Ishikawa (cell line): ENCODE data around the gene PAX2.

Source experiments
- CEBPB ChIP-seq: IDR thresholded peaks from 2 replicates; pipeline ENCODE4 v1.6.1; 2012
- CREB1 ChIP-seq: IDR thresholded peaks from 2 replicates; pipeline ENCODE4 v1.6.1; 2012; ENCODE audit warnings: low read depth
- EGR1 ChIP-seq: IDR thresholded peaks from 2 replicates; pipeline ENCODE4 v1.6.1; 2012
- EP300 ChIP-seq: IDR thresholded peaks from 2 replicates; pipeline ENCODE4 v1.6.1; 2012; ENCODE audit warnings: borderline replicate concordance
- FOXM1 ChIP-seq: IDR thresholded peaks from 2 replicates; pipeline ENCODE4 v1.6.1; 2012; ENCODE audit warnings: low read depth, borderline replicate concordance
- NFIC ChIP-seq: IDR thresholded peaks from 2 replicates; pipeline ENCODE4 v1.6.1; 2012
- RAD21 ChIP-seq: IDR thresholded peaks from 2 replicates; pipeline ENCODE4 v1.6.1; 2012; ENCODE audit warnings: low read depth
- TAF1 ChIP-seq: IDR thresholded peaks from 2 replicates; pipeline ENCODE4 v1.6.1; 2012; ENCODE audit warnings: low read depth, mild to moderate bottlenecking
- TCF12 ChIP-seq: IDR thresholded peaks from 2 replicates; pipeline ENCODE4 v1.6.1; 2012; ENCODE audit warnings: low read depth
- TEAD4 ChIP-seq: IDR thresholded peaks from 2 replicates; pipeline ENCODE4 v1.6.1; 2012
- YY1 ChIP-seq: IDR thresholded peaks from 2 replicates; pipeline ENCODE4 v1.6.1; 2012; ENCODE audit warnings: low read depth
- ZBTB7A ChIP-seq: IDR thresholded peaks from 2 replicates; pipeline ENCODE4 v1.6.1; 2012; ENCODE audit warnings: low read depth
- TF ChIP-seq, protein P1 (sequence below): IDR thresholded peaks from 2 replicates; pipeline ENCODE4 v1.6.1; 2012
- TF ChIP-seq, protein P2 (sequence below): IDR thresholded peaks from 2 replicates; pipeline ENCODE4 v1.6.1; 2012
- TF ChIP-seq, protein P3 (sequence below): IDR thresholded peaks from 2 replicates; pipeline ENCODE4 v1.6.1; 2012; ENCODE audit warnings: low read depth, mild to moderate bottlenecking

The PAX2 gene

DNA sequence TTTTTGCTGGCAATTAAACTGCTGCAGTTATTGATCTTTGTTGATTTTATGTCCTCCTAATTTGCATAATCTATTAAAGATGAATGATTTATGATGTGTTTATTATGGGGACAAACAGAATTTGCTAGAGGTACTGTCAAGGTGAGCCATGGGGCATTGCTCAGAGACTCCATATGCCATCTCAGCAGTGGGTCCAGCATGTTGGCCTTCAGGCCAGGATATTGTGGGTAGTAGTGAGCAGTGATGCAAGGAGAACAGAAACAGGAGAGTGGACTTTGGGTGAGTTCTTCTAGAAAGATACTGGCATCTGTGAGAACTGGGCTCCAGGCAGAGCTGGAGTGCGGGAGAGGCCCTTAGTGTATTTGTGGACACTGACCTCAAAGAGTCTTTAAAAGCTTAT, 65.9 kb downstream of the PAX2 start:
- TF ChIP-seq YY1 (no peak), TCF12 (no peak), TAF1 (no peak), FOXM1 (no peak)

DNA sequence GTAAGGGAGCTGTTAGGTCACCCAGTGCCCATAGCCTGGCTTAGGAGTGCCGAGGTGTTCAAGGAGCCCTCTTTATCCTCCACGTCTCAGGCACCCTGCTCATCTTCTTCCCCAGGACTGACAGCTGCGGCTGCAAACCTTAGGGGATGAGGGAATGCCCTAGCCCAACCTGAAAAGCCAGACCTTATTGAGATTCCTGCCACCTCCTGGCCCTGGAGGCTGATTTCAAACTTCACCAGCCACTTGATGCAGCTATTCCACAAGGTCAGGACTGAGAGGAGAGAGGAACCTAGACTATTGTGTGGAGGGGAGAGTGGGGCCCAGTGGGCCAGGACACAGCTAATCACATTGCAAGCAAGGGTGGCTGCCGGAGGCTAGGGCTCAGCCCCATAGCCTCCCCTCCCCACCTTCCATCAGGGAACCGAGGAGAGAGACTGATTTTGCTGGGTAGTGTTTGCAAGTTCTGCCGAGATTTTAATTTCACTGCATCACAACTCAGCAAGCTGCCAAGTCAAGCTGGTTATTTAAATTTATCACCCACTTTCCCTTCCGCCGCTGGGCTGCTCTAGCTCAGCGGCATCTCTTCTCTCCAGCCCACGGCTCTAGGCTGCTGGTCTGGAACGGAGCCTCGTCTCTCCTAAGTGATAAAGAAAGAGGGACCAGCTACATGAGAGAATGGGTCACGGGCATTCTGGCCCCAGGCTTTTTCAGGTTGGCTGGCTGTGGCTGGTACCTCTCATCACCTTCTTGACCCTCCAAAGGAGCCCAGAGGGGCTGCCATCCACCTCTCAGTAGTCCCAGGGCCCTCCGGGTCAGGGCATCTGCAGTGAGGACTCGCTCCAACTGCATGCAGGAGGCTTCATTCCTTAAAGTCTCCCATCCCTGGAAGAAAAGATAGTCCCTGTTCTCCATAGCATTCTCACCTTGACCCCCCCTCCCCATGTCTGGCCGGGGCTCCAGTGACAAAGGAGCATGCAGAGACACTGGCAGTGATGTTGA, 66.7 kb downstream of the PAX2 start:
- TF ChIP-seq CREB1 (no peak), ZBTB7A (no peak), NFIC (no peak), TEAD4 (no peak), CEBPB (no peak), EGR1 (no peak)
- TF ChIP-seq, protein P1, sequence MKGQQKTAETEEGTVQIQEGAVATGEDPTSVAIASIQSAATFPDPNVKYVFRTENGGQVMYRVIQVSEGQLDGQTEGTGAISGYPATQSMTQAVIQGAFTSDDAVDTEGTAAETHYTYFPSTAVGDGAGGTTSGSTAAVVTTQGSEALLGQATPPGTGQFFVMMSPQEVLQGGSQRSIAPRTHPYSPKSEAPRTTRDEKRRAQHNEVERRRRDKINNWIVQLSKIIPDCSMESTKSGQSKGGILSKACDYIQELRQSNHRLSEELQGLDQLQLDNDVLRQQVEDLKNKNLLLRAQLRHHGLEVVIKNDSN = no peak

DNA sequence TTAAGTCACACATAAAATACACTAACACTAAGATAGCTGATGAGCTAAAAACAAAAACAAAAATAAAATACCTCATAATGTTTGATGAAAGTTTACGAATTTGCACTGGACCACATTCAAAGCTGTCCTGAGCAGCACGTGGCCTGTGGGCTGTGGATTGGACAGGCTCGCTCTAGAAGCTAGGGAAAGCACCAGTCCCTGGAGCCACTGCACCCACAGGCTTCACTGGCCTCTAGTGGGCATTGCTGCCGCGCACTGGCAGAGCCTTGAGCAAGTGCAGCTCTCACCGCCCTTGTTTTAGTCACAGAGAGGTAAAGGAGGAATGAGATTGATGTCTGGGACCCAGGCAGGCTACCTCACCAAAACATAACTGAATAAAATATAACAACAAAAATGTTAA, 67.6 kb downstream of the PAX2 start:
- peak; percentile 44 for TF ChIP-seq RAD21
- TF ChIP-seq NFIC = no peak
- TF ChIP-seq FOXM1 = no peak
- no peak for TF ChIP-seq TAF1
- TF ChIP-seq, protein P1 = 0 out of 2 replicates have a peak, but pooled peaks have one; percentile 16

DNA sequence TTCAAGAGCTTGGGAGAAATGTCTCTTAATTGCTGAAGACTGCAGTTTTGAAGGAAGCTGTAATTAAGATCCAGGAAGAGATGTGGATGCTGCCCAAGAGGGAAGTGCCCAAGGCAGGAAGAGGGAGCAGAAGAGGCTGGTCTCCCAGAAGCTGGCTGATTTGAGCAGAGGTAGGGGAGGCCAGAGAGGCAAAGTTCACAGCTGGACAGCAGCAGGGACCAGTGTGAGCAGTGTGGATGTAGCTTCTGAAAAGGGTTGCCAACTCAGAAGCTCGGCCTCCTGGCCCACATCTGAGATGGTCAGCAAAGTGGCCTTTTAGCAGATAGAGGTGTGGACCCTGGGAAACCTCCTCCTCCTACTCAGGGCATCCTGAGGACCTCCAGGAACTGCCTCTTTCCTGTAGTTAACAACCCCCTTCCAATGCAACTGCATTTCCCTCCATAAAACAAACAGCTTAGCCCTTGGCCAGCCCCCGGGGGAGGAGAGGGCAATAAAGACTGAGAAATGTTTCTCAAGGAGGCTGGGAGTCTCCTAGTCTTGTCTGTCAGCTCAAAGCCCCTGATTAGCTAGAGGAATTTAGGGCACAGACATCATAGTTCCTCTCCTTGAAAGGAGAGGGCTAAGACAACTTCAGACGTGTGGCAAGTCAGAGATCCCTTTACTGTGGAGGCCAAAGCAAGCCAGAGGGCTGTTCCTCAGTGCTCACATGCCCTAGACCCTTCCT, 69.5 kb downstream of the PAX2 start:
- TF ChIP-seq TAF1 (no peak), CREB1 (no peak), YY1 (no peak), CEBPB (no peak)
- TF ChIP-seq, protein P2, sequence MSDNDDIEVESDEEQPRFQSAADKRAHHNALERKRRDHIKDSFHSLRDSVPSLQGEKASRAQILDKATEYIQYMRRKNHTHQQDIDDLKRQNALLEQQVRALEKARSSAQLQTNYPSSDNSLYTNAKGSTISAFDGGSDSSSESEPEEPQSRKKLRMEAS = no peak
- TF ChIP-seq, protein P1 = no peak
- TF ChIP-seq, protein P3, sequence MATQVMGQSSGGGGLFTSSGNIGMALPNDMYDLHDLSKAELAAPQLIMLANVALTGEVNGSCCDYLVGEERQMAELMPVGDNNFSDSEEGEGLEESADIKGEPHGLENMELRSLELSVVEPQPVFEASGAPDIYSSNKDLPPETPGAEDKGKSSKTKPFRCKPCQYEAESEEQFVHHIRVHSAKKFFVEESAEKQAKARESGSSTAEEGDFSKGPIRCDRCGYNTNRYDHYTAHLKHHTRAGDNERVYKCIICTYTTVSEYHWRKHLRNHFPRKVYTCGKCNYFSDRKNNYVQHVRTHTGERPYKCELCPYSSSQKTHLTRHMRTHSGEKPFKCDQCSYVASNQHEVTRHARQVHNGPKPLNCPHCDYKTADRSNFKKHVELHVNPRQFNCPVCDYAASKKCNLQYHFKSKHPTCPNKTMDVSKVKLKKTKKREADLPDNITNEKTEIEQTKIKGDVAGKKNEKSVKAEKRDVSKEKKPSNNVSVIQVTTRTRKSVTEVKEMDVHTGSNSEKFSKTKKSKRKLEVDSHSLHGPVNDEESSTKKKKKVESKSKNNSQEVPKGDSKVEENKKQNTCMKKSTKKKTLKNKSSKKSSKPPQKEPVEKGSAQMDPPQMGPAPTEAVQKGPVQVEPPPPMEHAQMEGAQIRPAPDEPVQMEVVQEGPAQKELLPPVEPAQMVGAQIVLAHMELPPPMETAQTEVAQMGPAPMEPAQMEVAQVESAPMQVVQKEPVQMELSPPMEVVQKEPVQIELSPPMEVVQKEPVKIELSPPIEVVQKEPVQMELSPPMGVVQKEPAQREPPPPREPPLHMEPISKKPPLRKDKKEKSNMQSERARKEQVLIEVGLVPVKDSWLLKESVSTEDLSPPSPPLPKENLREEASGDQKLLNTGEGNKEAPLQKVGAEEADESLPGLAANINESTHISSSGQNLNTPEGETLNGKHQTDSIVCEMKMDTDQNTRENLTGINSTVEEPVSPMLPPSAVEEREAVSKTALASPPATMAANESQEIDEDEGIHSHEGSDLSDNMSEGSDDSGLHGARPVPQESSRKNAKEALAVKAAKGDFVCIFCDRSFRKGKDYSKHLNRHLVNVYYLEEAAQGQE = no peak

DNA sequence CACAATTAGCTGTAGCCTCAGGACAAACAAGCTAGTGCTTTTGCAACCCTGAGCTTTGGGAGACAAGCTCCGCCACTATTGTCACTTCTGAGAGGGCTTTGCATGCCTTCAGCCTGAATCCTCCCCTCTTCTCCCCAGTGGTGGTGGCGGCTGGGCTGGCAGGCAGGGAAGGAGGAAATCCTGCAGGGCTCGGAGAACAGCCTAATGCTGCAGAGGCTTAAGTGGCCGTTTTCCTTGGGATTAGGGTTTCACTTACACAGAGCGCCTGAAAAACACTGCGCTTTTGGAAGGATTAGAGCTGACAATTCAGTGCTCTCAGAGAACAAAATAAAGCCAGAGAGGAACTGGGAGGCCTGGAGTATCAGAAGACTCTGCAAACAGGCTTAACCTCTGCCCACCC, 71.3 kb downstream of the PAX2 start:
- TF ChIP-seq TEAD4 (no peak), CREB1 (no peak), EGR1 (no peak), RAD21 (no peak), EP300 (no peak), TCF12 (no peak), ZBTB7A (no peak), FOXM1 (no peak), YY1 (no peak), CEBPB (no peak), TAF1 (no peak), NFIC (no peak)
- TF ChIP-seq, protein P2 = no peak
- TF ChIP-seq, protein P1 = no peak
- TF ChIP-seq, protein P3 = no peak
